Measurements from ENCODE around the gene SLC38A5.

- TF ChIP-seq POLR2A (IDR thresholded peaks at IDR 0.05; ENCODE audit: low read depth) (no peak), POLR2AphosphoS5 (IDR thresholded peaks at IDR 0.05) (no peak)
Observed at GRCh38 chrX:48498374-48498809, 28.3 kb upstream of the SLC38A5 start.

Data from esophagus muscularis mucosa (tissue), 2 donors.